ENCODE results near the gene FRMPD2.

FRMPD2 gene, protein sequence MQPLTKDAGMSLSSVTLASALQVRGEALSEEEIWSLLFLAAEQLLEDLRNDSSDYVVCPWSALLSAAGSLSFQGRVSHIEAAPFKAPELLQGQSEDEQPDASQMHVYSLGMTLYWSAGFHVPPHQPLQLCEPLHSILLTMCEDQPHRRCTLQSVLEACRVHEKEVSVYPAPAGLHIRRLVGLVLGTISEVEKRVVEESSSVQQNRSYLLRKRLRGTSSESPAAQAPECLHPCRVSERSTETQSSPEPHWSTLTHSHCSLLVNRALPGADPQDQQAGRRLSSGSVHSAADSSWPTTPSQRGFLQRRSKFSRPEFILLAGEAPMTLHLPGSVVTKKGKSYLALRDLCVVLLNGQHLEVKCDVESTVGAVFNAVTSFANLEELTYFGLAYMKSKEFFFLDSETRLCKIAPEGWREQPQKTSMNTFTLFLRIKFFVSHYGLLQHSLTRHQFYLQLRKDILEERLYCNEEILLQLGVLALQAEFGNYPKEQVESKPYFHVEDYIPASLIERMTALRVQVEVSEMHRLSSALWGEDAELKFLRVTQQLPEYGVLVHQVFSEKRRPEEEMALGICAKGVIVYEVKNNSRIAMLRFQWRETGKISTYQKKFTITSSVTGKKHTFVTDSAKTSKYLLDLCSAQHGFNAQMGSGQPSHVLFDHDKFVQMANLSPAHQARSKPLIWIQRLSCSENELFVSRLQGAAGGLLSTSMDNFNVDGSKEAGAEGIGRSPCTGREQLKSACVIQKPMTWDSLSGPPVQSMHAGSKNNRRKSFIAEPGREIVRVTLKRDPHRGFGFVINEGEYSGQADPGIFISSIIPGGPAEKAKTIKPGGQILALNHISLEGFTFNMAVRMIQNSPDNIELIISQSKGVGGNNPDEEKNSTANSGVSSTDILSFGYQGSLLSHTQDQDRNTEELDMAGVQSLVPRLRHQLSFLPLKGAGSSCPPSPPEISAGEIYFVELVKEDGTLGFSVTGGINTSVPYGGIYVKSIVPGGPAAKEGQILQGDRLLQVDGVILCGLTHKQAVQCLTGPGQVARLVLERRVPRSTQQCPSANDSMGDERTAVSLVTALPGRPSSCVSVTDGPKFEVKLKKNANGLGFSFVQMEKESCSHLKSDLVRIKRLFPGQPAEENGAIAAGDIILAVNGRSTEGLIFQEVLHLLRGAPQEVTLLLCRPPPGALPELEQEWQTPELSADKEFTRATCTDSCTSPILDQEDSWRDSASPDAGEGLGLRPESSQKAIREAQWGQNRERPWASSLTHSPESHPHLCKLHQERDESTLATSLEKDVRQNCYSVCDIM (N-terminal part only)

DNA sequence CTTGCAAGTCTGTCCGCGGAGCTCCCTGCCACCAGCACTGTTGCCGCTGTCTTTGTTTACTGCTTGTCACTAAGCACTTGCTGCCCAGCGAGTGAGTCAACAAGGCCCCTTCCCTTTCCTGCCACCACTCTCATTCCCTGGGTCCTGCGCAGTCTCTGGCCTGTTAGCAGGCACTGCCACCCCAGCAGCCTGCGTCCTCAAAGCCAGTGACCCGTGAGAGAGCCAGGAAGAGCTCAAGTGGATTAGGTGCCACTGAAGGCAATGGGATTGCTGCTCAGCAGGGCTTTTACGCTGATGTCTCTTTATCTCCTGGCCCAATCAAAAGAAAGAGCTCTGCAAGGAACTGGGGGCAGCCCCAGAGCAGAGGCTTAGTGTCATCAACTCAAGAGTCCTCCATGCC, at the start of gene FRMPD2:
Gene FRMPD2, minus strand, starts transcription at position 61 of the 400 bp plus-strand sequence. CDS start 129 bp downstream, outside the sequence.
- no peak for DNase-seq (ENCODE audit: low read depth)

DNA sequence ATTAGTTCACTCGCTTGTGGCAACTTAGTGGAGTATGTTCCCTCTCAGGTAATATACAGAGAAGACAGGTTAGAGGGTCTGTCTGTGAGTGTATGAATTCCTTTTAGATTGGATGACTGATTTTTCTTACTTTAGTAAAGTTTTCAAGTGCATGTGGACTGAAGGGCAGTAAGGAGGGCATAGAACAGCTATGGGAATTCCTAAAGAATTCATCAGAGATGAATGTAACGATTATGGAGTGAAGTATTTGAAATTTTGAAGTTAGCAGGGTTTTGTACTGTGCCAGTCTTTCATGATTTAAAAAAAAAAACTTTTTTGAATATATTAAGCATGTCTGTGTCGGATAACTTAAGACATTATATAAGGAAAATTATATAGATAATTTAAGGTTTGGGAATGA, 47.5 kb upstream of the FRMPD2 start:
- no peak for DNase-seq (ENCODE audit: low read depth)

DNA sequence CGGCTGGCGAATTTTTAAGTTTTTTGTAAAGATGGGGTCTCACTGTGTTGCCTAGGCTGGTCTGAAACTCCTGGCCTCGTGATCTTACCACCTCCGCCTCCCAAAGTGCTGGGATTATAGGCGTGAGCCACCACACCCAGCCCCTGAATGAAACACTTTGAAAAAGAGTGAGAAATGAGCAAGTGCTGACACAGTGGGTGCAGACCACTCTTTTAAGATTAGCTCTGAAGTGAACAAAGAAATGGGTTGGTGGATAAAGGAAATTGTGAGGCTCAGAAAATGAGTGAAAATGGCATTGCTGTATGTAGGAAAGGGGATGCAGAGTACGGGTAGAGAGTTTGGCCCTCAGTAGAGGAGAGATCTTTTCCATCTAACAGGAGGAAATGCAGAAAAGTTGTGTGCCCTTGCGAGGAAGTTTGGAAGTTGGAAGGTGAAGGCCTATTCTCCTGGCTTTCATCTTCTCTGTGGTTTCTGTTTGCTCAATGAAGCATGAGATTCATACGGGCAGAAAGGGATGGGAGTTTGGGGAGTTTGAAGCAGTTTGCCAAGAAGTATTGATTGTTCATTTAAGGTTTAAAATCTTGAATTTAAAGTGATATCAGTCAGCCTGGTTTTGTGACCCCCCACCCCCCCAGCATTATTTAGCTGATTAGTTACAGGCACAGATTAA, 43.0 kb upstream of the FRMPD2 start:
- DNase-seq (ENCODE audit: low read depth) = no peak

DNA sequence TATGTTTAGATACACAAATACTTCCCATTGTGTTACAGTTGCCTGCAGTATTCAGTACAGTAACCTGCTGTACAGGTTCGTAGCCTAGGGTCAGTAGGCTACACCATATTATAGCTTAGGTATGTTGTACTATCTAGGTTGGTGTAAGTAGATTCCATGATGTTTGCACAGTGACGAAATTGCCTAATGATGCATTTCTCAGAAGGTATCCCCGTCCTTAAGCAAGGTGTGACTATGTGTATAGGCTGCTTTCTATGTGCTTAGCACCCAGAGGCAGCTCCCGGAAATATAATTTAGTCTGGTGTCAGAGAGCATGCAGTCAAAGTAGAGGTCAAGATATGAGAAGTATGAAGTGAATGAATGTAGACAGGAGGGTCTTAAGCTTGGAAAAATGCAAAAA, 41.7 kb upstream of the FRMPD2 start:
- no peak for DNase-seq (ENCODE audit: low read depth)

DNA sequence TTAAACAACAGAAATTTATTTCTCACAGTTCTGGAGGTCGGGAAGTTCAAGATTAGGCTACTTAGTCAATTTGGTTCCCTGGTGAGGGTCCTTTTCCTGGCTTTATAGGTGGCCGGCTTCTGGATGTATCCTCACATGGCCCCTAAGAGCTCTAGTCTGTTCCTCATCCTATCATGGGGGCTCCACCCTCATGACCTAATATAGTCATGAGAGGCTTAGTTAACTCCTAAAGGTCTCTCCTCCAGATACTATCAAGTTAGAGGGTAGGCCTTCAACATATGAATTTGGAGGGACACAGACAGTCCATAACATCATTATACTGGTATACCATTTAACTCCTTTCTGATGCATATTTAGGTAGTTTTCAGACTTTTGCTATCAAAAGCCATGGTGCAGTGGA, 39.6 kb upstream of the FRMPD2 start:
- no peak for DNase-seq (ENCODE audit: low read depth)

DNA sequence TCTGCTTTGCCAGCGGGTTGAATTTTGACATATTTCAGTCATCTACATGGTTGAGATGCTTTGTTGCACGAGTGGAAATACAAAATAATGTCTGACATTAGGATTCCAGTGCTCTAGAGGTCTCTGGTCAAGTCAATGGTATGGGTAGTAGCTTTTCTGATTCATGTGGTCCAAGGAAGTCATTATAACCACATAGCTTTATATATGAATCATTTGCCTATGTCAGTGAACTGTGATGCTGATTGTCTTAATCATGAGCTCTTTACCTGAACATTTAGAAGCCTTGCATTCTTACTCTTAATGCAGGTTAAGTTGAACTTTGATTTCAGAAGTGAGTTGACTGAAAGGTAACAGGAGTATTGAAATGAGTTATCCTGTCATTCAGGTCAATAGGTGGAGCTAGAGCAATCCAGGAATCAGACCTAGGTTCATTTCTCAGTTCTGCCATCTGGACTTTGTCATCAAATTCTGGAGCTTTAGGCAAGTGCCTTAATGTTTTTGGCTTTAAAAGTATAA, 35.3 kb upstream of the FRMPD2 start:
- no peak for DNase-seq (ENCODE audit: low read depth)

DNA sequence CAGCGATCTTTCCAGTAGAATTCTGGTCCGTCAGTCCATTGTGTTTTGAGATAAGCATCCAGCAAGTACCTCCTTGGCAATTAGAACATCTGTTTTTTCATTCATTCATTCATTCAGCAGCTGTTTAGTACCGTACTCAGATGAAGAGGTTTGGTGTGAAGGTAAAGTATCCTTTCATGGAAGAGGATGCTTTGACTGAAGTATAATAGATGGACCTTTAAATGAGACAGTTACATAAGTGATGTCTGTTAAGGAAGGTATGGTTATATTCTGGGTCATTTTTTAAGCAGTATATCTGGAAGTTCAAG, 33.2 kb upstream of the FRMPD2 start:
- no peak for DNase-seq (ENCODE audit: low read depth)

DNA sequence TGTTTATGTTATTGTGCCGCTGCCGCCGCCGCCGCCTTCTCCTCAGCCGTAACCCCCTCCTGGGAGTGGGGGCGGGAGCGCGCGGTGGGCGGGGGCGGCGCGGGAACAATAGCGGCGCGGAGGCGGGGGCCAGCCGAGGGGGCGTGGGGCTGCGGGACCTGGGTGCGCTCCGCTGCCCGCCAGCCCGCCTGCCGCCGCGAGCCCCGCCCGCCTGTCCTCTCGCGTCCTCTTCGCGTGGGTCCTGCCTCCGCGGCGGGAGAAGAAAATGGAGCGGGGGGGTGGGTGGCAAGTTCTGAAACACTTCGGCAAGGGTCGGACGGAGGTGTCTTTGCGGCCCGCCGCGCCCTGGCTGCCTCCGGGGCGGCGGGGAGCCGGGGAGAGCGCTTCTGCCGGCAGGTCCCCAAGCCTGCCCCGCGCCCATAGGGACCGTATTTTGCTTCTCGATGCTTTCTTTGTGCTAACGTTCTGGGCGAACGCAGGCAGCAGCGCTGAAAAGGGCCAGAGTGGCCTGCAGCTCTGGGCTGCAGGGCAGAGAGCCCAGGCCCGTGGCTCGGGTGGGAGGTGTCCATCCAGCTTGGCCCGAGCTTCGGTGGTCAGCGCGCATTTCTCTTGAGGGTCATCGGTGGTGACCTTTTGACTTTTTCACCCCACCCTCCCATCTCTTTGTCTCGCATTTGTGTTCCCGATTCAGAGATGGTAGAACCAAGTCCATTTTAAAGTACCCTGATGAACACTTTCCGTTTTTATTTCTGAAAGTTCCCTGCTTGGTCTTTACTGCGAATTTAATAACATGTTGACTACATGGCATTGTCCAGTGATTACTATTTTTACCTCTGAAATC, 32.6 kb upstream of the FRMPD2 start:
- DNase-seq (ENCODE audit: low read depth) = peak; percentile 62

DNA sequence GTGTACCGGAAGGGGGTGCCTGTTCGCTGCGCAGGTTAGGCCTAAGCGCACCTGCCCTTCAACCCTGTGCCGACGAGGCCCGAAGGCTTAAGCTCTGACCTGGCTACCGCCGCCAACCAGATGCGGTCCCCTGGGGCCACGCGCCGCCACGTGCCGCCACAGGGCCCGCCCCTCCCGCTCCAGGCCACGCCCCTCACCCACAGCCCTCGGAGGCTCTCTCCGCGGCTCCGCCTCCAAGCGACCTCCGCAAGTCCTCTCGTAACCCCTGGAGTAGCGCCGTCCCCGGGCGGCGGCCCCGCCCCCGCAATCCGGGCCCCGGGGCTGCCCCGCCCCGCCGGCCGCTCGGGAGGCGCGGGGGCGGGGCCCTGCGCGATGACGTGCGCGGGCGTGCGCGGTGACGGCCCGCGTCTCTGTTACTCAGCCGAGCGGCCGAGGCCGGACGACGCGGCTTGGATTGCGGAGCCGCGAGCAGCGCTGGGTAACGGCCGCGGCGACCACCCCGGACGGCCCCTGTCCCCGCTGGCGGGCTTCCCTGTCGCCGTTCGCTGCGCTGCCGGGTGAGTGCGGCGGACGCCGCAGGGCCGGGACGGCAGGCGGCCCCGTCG, 31.9 kb upstream of the FRMPD2 start, which contains the start of gene MAPK8:
Gene MAPK8, plus strand, starts transcription at position 413 of the 605 bp plus-strand sequence. CDS start 94,984 bp downstream, outside the sequence.
- DNase-seq (ENCODE audit: low read depth) = peak; percentile 90

DNA sequence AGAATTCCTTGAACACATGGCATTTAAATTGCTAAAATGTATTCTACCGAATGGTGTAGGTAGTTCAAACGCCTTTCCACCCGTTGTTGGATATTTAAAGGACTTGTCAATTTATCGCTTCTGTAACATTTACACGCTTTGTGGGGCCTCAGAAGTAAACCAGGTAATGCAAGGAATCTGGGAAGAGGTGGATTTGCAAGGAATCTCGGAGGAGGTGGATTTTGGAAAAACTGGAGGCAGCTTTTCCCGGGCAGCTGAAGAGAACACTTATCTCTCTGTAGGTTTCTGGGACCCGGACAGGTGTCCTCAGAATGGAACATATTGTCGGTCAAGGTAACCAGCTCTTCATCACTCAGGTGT, 31.4 kb upstream of the FRMPD2 start:
- no peak for DNase-seq (ENCODE audit: low read depth)

DNA sequence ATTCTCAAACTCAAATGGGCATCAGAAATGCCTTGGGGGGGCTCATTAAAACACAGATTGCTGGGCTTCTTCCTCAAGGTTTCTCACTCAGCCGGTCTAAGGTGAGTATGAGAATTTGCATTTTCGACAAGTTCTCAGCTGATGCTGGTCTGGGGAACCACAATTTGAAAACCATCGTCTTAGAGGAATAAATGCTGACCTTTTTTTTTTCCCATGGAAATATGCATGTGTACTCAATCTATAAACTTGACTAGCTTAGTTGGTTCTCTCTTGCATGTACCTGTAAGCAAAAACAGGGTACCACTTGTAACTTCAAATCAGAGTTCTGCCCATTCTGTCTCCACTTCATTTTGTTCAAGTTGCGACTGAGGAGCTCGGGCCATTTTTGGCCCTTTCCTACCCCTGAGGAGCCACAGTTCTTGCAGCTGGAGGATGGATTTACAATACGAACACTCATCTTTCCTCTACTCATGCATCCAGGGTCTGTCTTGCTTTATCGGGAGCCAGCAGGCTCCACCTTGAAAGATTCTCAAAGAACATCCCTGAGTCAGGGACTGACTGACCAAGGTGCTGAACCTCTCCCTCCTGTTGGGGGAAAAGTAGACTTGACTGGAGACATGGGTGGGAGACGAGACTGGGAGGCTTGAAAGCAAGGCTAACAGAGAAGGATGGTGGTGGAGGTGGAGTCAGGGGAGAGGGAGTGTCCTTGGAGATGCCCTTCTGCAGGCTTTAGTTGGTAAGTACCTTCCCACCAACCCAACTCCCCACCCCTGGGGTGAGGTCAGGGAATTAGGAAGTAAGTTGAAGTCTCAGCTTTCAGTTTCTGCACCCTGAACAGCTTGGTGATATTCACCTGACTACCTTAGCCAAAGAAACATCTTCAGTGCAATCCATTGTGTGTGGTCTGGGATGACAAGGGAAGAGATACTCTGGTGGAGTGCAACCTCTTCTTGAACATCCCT, 28.3 kb upstream of the FRMPD2 start:
- DNase-seq (ENCODE audit: low read depth) = no peak

DNA sequence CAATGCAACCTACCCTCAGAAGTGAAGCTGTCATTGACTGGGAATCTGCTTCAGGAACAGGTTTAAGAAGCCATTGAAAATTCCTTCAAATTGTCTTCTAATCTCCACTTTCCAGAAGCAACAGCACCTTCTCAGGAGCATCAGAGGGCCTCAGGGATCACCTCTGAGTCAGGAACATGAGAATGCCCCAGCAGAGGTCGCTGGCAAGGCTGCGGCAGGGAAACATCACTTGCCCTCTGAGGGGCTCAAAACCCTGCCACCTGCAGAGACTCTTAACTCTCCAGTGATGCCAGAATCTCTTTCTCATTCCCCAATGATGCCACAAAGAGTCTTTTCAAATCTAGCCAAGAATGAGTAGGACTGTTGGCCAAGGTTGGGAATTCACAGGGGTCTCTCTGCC, 26.1 kb upstream of the FRMPD2 start:
- no peak for DNase-seq (ENCODE audit: low read depth)

DNA sequence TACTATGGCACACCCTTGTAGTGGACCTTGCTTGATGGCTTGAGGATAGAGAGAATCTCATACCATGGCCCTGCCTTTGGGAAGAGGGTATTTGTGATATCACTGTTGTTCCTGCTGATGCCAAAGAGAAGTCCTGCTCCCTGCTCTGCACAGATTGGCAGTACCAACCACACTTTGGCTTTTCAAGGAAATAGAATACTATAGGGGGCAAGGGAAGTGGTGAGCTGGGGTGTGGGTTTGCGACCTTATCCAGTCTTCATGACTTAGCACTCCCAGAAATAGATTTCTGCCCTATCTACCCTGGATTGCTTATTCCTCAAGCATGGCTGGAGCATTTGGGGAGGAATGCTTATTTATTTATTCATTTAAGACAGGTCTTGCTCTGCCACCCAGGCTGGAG, 25.2 kb upstream of the FRMPD2 start:
- DNase-seq (ENCODE audit: low read depth) = no peak

DNA sequence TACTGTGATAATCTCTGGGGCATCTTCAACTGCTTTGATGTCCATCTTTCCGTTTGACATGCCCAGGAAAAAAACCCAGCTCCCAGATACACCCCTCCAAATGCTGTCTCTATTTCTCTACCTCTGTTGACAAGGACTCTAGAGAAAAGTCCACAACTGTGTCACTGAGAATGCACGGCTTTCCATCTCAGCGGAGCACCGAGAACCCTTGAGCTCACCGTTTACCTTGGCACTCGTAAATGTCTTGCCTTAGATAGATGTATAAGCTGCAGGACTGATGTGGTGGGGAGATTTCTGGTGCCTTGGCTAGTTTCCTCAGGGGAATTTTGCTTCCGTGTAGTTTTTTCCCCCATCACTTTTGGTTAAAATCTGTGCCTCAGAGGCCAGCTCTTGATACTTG, 24.6 kb upstream of the FRMPD2 start:
- no peak for DNase-seq (ENCODE audit: low read depth)

DNA sequence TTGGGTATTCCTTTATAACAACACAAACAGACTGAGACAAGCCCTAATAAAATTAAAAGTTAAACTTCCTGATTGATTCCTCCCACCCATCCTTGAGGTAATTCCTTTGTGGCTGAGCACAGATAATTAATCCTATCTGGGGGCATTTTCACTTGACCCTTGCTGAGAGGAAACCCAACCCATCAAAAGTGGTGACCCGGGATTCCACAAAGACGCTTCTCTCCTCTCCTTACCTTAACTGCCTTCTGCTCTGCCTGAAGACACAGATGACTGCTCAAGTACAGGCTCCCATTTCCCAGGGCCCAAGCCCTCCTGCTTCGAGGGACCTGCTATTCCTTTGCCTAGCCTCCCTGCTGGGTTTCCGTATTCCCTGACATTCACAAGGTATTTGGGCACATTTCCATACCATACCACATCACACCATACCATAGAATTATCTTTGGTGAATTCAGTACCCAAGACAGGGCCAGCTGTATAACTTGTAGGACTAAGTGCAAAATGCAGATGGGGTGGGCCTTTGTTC, 22.1 kb upstream of the FRMPD2 start:
- no peak for DNase-seq (ENCODE audit: low read depth)

DNA sequence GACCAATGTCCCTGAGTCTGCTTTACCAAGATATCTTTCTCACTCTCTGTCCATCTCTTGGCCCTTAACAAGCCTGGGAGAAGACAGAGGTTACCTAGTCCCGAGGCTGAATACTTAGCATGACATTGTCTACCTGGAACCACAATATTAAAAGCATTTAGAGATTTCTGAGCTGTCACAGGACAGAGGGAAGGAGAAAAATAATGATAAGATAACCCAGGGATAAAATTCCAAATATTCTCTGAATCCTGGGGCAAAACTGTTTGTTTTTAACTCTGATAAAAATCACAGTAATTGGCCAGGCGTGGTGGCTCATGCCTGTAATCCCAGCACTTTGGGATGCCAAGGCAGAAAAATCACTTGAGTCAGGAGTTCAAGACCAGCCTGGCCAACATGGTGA, 19.9 kb upstream of the FRMPD2 start:
- DNase-seq (ENCODE audit: low read depth) = no peak

DNA sequence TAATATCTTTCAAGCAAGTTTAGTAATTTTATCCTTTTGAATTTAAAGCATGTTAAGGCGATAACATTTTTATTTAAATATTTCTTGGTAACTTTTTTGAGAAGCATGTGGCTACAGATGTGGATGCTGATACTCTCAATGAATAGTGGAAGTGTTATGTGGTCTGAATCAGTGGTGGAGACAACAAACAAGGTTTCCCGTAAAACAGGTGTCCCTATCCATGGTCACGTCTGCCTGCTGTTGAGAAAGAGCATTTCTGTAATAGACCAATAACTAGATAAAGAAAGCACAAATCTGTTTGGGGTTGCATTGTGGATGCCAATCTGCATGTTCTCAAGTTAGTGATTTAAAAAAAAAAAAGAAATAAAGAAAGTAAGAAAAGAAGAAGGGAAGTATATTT, 18.1 kb upstream of the FRMPD2 start:
- no peak for DNase-seq (ENCODE audit: low read depth)

DNA sequence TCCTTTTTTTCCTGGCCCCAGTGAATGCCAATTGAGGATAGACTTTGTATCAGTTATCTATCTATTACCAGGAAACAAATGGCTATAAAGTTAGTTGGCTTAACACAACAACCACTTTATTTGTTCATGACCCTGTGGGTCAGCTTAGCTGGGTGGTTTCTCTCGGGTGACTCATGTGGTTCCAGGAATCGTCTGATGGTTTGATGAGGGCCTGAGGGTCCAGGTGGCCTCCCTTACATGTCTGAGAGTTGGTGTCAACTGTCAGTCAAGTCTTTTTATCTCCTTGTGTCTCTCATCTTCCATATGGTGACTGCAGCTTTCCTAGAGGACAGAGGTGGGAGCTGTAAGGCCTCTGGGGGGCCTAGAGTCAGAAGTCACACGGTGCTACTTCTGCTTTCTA, 16.7 kb upstream of the FRMPD2 start:
- DNase-seq (ENCODE audit: low read depth) = no peak

DNA sequence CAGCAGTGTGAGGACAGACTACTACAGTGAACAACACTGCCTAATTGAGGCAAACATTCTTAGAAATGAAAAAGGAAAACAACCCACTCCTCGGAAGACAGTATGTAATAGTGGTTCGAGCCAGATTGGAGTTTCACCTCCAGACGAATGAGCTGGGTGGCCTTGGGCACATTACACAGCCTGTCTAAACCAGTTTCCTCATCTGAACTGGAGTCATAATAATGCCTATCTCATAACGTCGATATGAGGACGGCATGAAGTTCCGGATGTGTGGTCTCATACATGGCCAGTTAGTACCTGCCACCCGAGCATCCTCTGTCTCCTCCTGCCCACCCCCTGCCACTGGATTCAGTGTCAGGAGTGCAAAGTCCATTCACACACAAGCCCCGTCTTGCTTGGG, 15.8 kb upstream of the FRMPD2 start:
- DNase-seq (ENCODE audit: low read depth) = no peak

Measured in activated T-helper 1 cell treated with Interleukin-2 at 50 U/mL for 16 hours (primary cell).